DMS153 (cell line): ENCODE measurements around the gene RHD.
"Not testable (repeated sequence)": the region's sequence is repeated elsewhere in the genome, so short reads cannot be mapped to it uniquely, and the experiment has no call there.

Experiments used
- DNase-seq: peaks from one replicate; lab custom pipeline; 2025; lab: John Stamatoyannopoulos, UW

Gene RHD

GRCh38 chr1:25272238-25272637, at the start of gene RHD:
Gene RHD, plus strand, starts transcription at chr1:25272509. Its CDS starts 39 bp downstream, at chr1:25272548.
- DNase-seq, result not testable (repeated sequence)

GRCh38 chr1:25222606-25223005, 49.7 kb upstream of the RHD start:
- no peak for DNase-seq

- no peak for DNase-seq
Observed at GRCh38 chr1:25223471-25223870, 48.8 kb upstream of the RHD start.

GRCh38 chr1:25232027-25232865, 40.1 kb upstream of the RHD start, which contains the start of gene SYF2:
Gene SYF2, minus strand, starts transcription at chr1:25232502. Its CDS starts 35 bp downstream, at chr1:25232467.
- DNase-seq, result peak; percentile 74

- DNase-seq, result peak; percentile 37
Observed at GRCh38 chr1:25232866-25233784, 39.2 kb upstream of the RHD start.

GRCh38 chr1:25235411-25235810, 36.9 kb upstream of the RHD start:
- not testable (repeated sequence) for DNase-seq

- DNase-seq, result not testable (repeated sequence)
Observed at GRCh38 chr1:25236261-25236660, 36.0 kb upstream of the RHD start.

GRCh38 chr1:25238046-25238445, 34.3 kb upstream of the RHD start:
- no peak for DNase-seq

GRCh38 chr1:25239681-25240541, 32.4 kb upstream of the RHD start:
- DNase-seq, result peak; percentile 97

- no peak for DNase-seq
Observed at GRCh38 chr1:25243907-25244306, 28.4 kb upstream of the RHD start.

- no peak for DNase-seq
Observed at GRCh38 chr1:25245393-25245792, 26.9 kb upstream of the RHD start.

GRCh38 chr1:25245809-25246599, 26.3 kb upstream of the RHD start:
- DNase-seq, result no peak

- DNase-seq, result no peak
Observed at GRCh38 chr1:25246600-25247023, 25.7 kb upstream of the RHD start.

GRCh38 chr1:25247024-25247828, 25.1 kb upstream of the RHD start, which contains the start of gene RSRP1:
Gene RSRP1, minus strand, starts transcription at chr1:25247454. Its CDS starts 491 bp downstream, at chr1:25246963.
- peak; percentile 98 for DNase-seq

- DNase-seq, result no peak
Observed at GRCh38 chr1:25247829-25248754, 24.2 kb upstream of the RHD start.

GRCh38 chr1:25253911-25254310, 18.4 kb upstream of the RHD start:
- no peak for DNase-seq

- no peak for DNase-seq
Observed at GRCh38 chr1:25255706-25256577, 16.4 kb upstream of the RHD start.

- DNase-seq, result no peak
Observed at GRCh38 chr1:25256578-25256965, 15.7 kb upstream of the RHD start.
